Coronary artery (tissue), 2 donors: ENCODE data around the gene CTSE.

Source experiments
- DNase-seq: peaks from one replicate; pipeline ENCODE4 v3.0.0-alpha.2; 2017; ENCODE audit warnings: low spot score
- H3K27ac ChIP-seq, 2 donors: fragments of 200-600 bp; sonication (generic); one replicate each; pipeline ENCODE4 v1.5.1; 2016 to 2019
- H3K4me3 ChIP-seq: fragments of 200-600 bp; sonication (generic); 2 replicates; pipeline ENCODE4 v1.5.1; 2016; ENCODE audit warnings: mild to moderate bottlenecking, moderate library complexity
- CTCF ChIP-seq: fragments of 200-600 bp; sonication (generic); IDR thresholded peaks from one replicate; pipeline ENCODE4 v1.5.1; 2019; ENCODE audit warnings: antibody characterized with exemption

CTSE gene

DNA sequence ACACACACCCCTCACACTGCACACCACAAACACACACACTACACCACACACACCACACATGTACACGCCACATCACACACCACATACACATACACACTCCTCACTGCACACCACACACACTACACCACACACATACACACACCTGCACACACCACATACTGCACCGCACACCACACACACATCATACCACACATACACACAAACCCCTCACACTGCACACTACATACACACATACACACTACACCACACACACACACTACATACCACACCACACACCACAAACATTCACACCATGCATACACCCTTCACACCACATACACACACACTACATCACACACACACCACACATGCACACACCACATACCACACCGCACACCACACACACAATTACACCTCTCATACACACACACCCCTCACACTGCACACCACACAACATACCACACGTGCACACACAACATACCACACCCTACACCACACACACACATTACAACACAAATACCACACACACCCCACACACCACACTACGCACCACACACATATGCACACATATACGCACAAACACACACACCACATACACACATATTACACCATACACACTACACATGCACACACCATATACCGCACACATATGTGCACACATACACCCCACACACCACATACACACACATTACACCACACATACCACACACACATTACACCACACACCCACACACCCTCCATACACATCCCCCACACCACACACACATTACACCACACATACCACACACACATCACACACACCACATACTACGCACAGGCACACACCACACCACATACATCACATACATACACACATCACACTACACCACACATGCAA lies 50.1 kb downstream of the CTSE start:
- TF ChIP-seq CTCF = no peak
- Histone ChIP-seq H3K27ac (no peak overlapping the region), H3K4me3 (no peak overlapping the region)
- no peak for DNase-seq

GRCh38 chr1:205972491-205973168 lies 51.1 kb downstream of the CTSE start:
- no peak for DNase-seq
- no peak overlapping the region for H3K4me3 ChIP-seq
- TF ChIP-seq CTCF = no peak
- no peak overlapping the region for H3K27ac ChIP-seq

- TF ChIP-seq CTCF = no peak
- Histone ChIP-seq H3K27ac (no peak overlapping the region), H3K4me3 (no peak overlapping the region)
- no peak for DNase-seq
Measured at GRCh38 chr1:205972081-205972480, 51.6 kb downstream of the CTSE start.

- Histone ChIP-seq H3K4me3 (no peak overlapping the region), H3K27ac (no peak overlapping the region)
- TF ChIP-seq CTCF = no peak
- no peak for DNase-seq
Measured at GRCh38 chr1:205971082-205971481, 52.6 kb downstream of the CTSE start.

- no peak overlapping the region for H3K27ac ChIP-seq
- H3K4me3 ChIP-seq = no peak overlapping the region
- DNase-seq = no peak
- no peak for TF ChIP-seq CTCF
Measured at GRCh38 chr1:205970486-205970885, 53.2 kb downstream of the CTSE start.

- Histone ChIP-seq H3K4me3 (no peak overlapping the region), H3K27ac (no peak overlapping the region)
- DNase-seq = no peak
- TF ChIP-seq CTCF = no peak
Measured at GRCh38 chr1:205969229-205969628, 54.5 kb downstream of the CTSE start.
